GM08714 (cell line): ENCODE data around the gene TESK2.
A peak's percentile ranks its signal among the peaks of the same experiment; 100 is the strongest.

Experiments
- H3K4me3 ChIP-seq: fragments of 200-500 bp; sonication (Bioruptor generic); 2 replicates; pipeline ENCODE4 v1.5.1; 2014; ENCODE audit warnings: mild to moderate bottlenecking, low read length, inconsistent platforms
- ZNF274 ChIP-seq: IDR thresholded peaks from 2 replicates; pipeline ENCODE4 v1.6.1; 2012; ENCODE audit warnings: mild to moderate bottlenecking, low read depth, low read length

TESK2 gene

DNA sequence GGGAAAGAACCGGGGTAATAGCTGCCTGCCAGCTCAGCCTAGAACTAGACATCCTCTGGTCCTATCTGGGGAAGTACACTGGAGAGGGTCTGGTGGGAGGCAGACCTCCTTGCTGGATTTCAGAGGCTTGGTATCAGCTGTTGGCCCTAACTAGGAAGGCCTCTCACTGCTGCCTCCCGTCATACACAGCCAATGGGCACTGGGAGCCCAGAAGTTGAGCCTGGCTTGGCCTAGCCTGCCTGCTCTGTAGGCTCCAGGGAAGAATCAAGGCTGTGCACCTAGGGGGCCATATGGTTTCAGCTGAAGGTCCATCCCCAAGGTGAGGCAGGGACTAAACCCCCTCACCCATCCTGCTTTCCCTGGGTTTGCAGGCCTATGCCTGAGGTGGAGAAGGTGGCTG, 146.5 kb downstream of the TESK2 start:
- no peak overlapping the region for H3K4me3 ChIP-seq
- TF ChIP-seq ZNF274 = no peak

DNA sequence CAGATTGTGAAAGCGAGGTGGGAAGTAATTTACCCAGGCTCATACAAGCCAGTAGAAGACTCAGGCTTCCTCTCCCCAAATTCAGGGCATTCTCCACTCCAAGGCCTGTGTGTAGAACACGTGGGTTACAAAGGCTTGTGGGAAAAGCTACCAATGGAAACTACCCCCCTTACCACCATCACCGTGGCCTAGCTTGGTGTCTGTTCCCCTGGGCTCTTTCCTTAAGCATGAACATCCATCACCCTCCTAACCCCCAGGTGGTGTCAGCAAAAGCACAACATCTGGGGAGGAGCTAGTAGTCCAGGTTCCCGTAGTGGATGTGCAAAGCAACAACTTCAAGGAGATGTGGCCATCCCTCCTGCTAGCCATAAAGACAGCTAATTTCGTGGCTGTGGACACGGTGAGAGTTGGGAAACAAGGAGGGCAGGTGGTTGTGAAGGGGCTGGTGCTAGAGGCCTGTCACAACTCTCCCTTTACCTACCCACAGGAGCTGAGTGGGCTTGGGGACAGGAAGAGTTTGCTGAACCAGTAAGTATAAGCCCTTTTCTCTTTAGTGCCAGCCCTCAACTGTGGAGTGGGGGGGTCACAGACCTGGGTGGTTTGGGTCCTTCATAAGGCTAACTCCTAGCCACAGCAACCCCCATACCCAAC, 150.0 kb downstream of the TESK2 start:
- peak overlapping the region; percentile 96 for H3K4me3 ChIP-seq
- TF ChIP-seq ZNF274 = no peak

DNA sequence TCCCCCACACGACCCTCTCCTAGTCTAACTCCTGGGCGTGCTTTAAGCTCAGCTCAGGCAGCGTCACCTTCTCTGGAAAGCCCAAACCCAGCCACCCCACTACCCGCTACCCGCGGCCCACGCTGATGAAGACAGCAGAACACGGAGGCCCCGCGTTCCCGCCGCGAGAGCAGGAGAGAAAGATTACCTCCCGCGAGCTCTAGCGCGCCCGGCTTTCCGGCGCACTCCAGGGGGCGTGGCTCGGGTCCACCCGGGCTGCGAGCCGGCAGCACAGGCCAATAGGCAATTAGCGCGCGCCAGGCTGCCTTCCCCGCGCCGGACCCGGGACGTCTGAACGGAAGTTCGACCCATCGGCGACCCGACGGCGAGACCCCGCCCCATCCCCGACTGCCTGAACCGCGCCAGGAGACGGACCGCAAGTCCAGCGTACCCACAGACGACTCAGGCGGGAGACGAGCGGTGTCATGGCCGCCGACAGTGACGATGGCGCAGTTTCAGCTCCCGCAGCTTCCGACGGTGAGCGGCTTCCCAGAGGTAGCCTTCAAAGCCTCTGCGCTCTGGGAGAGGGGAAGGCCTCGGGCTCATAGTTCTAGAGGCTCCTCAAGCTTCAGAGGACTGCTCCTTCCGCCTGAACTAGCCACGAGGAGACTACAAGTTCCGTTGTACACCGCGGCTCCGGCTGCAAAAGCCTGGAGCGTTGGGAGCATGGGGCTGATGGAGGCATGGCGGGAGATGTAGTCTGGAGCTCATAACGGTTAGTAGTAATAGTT, 151.0 kb downstream of the TESK2 start, which contains the start of the genes MUTYH and TOE1:
Gene MUTYH (minus strand): TSS at position 652 of the 770 bp plus-strand sequence. CDS start 5,935 bp downstream, outside the sequence.
Gene TOE1 (plus strand): TSS at position 382 of the 770 bp plus-strand sequence. CDS start 83 bp downstream, at position 465.
- H3K4me3 ChIP-seq = peak within 1 kb of the TSS; percentile 96

GRCh38 chr1:45337630-45338325, 153.2 kb downstream of the TESK2 start:
- no peak overlapping the region for H3K4me3 ChIP-seq
- TF ChIP-seq ZNF274 = no peak

More for the DNA sequence above, 151.0 kb downstream of the TESK2 start, which contains the start of the genes MUTYH and TOE1:
- no peak for TF ChIP-seq ZNF274

GRCh38 chr1:45335855-45336324, 155.1 kb downstream of the TESK2 start:
- no peak overlapping the region for H3K4me3 ChIP-seq
- TF ChIP-seq ZNF274 = no peak

GRCh38 chr1:45334308-45335245, 156.4 kb downstream of the TESK2 start:
- no peak for TF ChIP-seq ZNF274
- no peak overlapping the region for H3K4me3 ChIP-seq

- TF ChIP-seq ZNF274 = no peak
- no peak overlapping the region for H3K4me3 ChIP-seq
These were observed 158.6 kb downstream of the TESK2 start for GRCh38 chr1:45332346-45332720.

- no peak for TF ChIP-seq ZNF274
- H3K4me3 ChIP-seq = no peak overlapping the region
These were observed 159.3 kb downstream of the TESK2 start for GRCh38 chr1:45331436-45332345.

- no peak overlapping the region for H3K4me3 ChIP-seq
- TF ChIP-seq ZNF274 = no peak
These were observed 161.5 kb downstream of the TESK2 start for GRCh38 chr1:45329445-45329844.

DNA sequence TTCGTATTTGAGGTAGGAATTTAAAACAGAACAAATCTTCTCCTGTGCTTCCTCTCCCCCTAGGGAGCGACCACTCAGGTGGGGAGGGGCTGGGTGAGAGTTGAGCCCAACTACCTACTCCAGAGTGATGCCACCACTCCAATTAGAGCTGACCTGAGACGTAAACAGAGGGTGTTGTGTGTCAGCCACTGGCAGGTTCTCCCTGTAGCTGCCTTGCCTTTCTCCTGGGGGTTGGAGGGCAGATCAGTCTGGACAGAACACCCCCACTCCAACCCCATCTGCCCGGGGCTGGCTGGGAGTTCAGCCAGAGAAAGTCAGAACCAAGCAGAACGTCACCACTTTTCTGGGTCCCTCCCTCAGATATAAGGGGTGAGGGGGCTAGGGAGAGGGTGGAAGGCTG, 162.3 kb downstream of the TESK2 start:
- no peak overlapping the region for H3K4me3 ChIP-seq
- no peak for TF ChIP-seq ZNF274

DNA sequence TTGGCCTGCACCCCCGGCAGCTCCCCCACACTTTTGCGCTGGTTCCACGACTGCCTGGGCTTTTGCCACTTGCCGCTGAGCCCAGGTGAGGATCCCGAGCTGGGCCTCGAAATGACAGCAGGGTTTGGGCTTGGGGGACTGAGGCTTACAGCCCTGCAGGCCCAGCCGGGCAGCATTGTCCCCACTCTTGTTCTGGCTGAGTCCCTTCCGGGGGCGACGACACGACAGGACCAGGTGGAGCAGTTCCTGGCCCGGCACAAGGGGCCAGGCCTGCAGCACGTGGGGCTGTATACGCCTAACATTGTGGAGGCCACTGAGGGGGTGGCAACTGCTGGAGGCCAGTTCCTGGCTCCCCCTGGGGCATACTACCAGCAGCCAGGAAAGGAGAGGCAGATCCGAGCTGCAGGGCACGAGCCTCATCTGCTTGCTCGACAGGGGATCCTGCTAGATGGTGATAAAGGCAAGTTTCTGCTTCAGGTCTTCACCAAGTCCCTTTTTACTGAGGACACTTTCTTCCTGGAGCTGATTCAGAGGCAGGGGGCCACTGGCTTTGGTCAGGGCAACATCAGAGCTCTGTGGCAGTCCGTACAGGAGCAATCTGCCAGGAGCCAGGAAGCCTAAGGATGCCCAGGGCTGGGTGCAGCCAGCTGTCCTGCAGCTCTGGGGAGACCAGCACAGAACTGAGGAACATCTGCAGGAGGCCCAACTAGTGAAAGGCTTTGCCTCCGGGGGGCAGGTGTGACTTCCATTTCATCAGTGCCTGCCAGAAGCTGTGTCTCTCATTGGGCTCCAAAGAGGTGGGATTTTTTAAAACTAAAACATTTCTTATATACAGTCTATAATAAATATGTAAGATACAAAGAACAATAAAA, 163.1 kb downstream of the TESK2 start:
- H3K4me3 ChIP-seq = peak overlapping the region; percentile 63; the same call in 1 of the 2 replicates
- TF ChIP-seq ZNF274 = no peak
